G401 (cell line): ENCODE data around the gene WNK4. TPM values are rescaled to one million over a fixed set of nuclear protein-coding genes. Genes with fewer than 3 reads are reported as not detected.
"Not testable (repeated sequence)": the region's sequence is repeated elsewhere in the genome, so short reads cannot be mapped to it uniquely, and the experiment has no call there.

Experiments
- DNase-seq: peaks from one replicate; pipeline ENCODE4 v3.0.0-alpha.2; 2015; ENCODE audit warnings: low spot score
- in situ Hi-C: cut with HindIII; loops from 2 replicates; pipeline ENCODE4 v1.10.0; 2016; ENCODE audit warnings: low sequenced_read_pairs, mixed read lengths
- total RNA-seq: library from RNA; depleted of rRNA; stranded (reverse); fragments of >200 nt; shearing (Covaris generic); gene quantifications from 2 replicates; pipeline ENCODE4 v1.2.3, GENCODE V29; 2014

The WNK4 gene
- total RNA-seq, 1 experiment from 2014 or later: not detected

- in situ Hi-C loops, DNase-seq: not testable (repeated sequence)
These were observed 12.4 kb upstream of the WNK4 start for GRCh38 chr17:42768006-42768405.

GRCh38 chr17:42769964-42770363, 10.4 kb upstream of the WNK4 start:
- DNase-seq, in situ Hi-C loops: not testable (repeated sequence)

DNA sequence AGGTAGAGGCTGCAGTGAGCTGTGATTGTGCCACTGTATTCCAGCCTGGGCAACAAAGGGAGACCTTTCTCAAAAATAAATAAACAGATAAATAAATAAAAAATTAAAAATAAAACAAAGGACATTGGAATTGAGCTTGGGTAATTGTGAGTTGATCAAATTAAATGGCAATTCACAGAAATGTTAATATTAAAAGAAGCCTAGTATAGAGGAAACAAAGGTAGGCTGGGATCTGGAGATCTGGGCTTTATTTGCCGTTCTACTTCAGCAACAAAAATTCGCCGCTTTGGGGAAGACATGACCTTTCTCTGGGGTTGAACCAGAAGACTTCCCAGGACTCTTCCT, 7.5 kb upstream of the WNK4 start:
- in situ Hi-C loops: no loop called here
- DNase-seq: no peak

- in situ Hi-C loops: no loop called here
- DNase-seq: peak; percentile 89
These were observed 6.9 kb upstream of the WNK4 start, which contains the start of gene VPS25 for GRCh38 chr17:42773290-42774035. VPS25 (plus strand) TSS chr17:42773449; CDS start chr17:42773476, 27 bp downstream.

DNA sequence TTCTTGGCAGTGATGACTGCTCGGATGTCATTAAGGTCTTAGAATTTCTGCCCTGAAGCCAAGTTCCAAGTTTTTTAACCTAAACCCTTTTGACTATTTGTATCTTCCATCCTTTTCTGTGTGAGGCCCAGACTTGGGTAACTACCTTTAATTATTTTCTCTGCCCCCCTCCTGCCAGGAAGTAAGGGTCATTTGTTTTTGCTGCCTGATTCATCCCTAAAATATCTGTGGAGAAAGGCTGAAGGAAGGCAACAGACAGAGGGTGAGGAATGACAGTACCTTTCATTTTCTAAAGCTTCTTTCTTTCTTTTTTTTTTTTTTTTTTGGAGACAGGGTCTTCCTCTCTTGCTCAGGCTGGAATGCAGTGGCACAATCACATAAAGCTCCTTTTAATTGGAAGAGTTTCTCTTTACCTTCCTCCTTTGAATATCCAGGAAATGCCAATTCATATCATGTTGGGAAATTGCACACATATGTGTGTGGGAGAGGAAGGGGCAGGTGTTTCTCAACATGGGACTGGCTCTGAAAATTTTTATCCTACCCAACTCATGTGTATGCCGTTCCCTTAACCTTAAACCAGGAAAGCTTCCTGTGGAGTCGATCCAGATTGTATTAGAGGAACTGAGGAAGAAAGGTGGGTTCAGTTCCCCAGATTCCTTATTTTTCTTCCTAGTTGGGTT, 6.2 kb upstream of the WNK4 start:
- in situ Hi-C loops: no loop called here
- no peak for DNase-seq

- no peak for DNase-seq
- in situ Hi-C loops: no loop called here
These were observed 4.8 kb upstream of the WNK4 start for GRCh38 chr17:42775534-42776098.

GRCh38 chr17:42778570-42778969, 1.8 kb upstream of the WNK4 start:
- no peak for DNase-seq
- in situ Hi-C loops: no loop called here

- in situ Hi-C loops: no loop called here
- DNase-seq: no peak
These were observed 990 bp upstream of the WNK4 start for GRCh38 chr17:42779304-42779935.

- DNase-seq: no peak
These were observed 635 bp downstream of the WNK4 start for GRCh38 chr17:42780851-42781638.

DNA sequence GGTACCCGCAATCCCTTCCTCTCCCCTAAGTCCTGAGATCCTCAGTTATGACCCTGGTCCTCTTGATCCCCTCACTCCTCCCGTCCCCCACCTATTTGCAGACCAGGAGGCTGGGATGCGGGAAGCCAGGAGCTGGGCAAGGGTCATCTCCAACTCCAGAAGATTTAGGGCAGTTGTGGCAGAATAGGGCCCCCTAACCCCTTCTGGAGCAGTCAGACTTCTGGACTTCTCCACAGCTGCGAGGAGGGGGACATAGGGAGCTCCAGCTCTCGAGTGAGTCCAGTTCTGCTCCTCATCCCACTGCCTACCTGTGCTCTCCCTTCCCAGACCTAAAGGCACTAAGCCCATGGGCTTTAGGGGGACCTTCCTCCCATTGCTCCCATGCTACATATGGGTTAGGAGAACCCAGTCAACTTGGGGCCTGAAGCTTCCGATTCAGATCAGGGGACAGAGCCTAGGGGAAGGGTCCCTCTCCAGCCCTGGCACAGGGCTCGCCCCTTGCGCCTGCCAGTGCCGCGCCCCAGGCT, 1.3 kb downstream of the WNK4 start:
- in situ Hi-C loops: no loop called here
- DNase-seq: no peak

More at GRCh38 chr17:42780851-42781638, 635 bp downstream of the WNK4 start:
- in situ Hi-C loops: no loop called here

- in situ Hi-C loops: no loop called here
- DNase-seq: no peak
These were observed 2.0 kb downstream of the WNK4 start for GRCh38 chr17:42782166-42783061.

GRCh38 chr17:42783062-42783790, 2.8 kb downstream of the WNK4 start:
- no peak for DNase-seq
- in situ Hi-C loops: no loop called here

- DNase-seq: no peak
- in situ Hi-C loops: no loop called here
These were observed 3.4 kb downstream of the WNK4 start for GRCh38 chr17:42783791-42784138.

GRCh38 chr17:42784409-42784808, 4.0 kb downstream of the WNK4 start:
- DNase-seq: no peak
- in situ Hi-C loops: no loop called here

GRCh38 chr17:42784811-42785592, 4.6 kb downstream of the WNK4 start:
- in situ Hi-C loops: no loop called here
- DNase-seq: no peak

GRCh38 chr17:42787266-42787665, 6.9 kb downstream of the WNK4 start:
- in situ Hi-C loops: no loop called here
- DNase-seq: no peak

DNA sequence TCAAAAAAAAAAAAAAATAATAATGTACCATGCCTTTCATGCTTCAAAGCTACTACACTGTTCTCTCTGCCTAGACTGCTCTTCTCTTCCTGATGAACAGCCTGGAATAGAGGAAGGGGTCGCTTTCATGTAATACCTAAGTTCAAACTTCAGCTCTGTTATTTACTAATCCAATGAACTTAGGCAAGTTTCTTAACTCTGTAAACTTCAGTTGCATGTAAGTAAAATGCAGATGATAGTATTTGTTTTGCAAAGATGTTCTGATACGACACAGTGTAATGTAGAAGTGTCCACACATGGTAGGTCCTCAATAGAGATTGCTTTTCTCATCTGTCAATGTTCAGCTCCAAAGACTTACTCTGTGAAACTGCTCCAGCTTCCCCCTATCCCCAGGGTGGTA, 11.5 kb downstream of the WNK4 start:
- in situ Hi-C loops: no loop called here
- DNase-seq: no peak
